Peyer's patch (tissue), 4 donors: ENCODE data around the gene DNAJC15. TPM values are rescaled to one million over a fixed set of nuclear protein-coding genes. Genes with fewer than 3 reads are reported as not detected.
A peak's percentile ranks its signal among the peaks of the same experiment; 100 is the strongest.

Source experiments
- DNase-seq, 3 donors: peaks; one replicate each; pipeline ENCODE4 v3.0.0-alpha.2; 2017 to 2019
- H3K27ac ChIP-seq, 4 donors: fragments of 200-600 bp; sonication (generic); one replicate each; pipeline ENCODE4 v1.5.1; 2016 to 2019
- H3K27me3 ChIP-seq, 2 donors: fragments of 200-600 bp; sonication (generic); one replicate each; pipeline ENCODE4 v1.5.1; 2019
- H3K36me3 ChIP-seq, 3 donors: fragments of 200-600 bp; sonication (generic); one replicate each; pipeline ENCODE4 v1.5.1; 2016 to 2019
- H3K4me1 ChIP-seq, 4 donors: fragments of 200-600 bp; sonication (generic); one replicate each; pipeline ENCODE4 v1.5.1; 2016 to 2019
- H3K4me3 ChIP-seq, 4 donors: fragments of 200-600 bp; sonication (generic); 1 replicate in 3 of 4; 2 replicates in 1 of 4; pipeline ENCODE4 v1.5.1; 2016 to 2019; ENCODE audit warnings: mild to moderate bottlenecking in 1 of 4
- H3K9me3 ChIP-seq, 4 donors: fragments of 200-600 bp; sonication (generic); one replicate each; pipeline ENCODE4 v1.5.1; 2016 to 2019; ENCODE audit warnings: mild to moderate bottlenecking in 1 of 4
- CTCF ChIP-seq, 6 experiments: fragments of 450-650 bp in 4 of 6; fragments of 200-600 bp in 2 of 6; sonication (generic) in 1 of 6; IDR thresholded peaks; one replicate each; pipeline ENCODE4 v1.5.1; 2017 to 2019; ENCODE audit warnings: antibody characterized with exemption in 6 of 6, mild to moderate bottlenecking in 3 of 6, moderate library complexity in 1 of 6
- POLR2A ChIP-seq, 2 donors: fragments of 450-650 bp; IDR thresholded peaks; one replicate each; pipeline ENCODE4 v1.5.1; 2017; ENCODE audit warnings: antibody characterized with exemption in 2 of 2, mild to moderate bottlenecking in 2 of 2, moderate library complexity in 2 of 2
- total RNA-seq, 4 donors: library from RNA; depleted of rRNA; stranded (reverse); fragments of >200 nt; gene quantifications; one replicate each; pipeline ENCODE4 v1.1.0, GENCODE V29; 2016

Gene DNAJC15
- total RNA-seq, 4 donors from 2014 or later, result 5.8 to 27.5 (median 11.9) TPM

- no peaks in the 10 kb centered on the region for H3K9me3 ChIP-seq
These were observed 31.3 kb upstream of the DNAJC15 start, which contains the start of gene EPSTI1 for GRCh38 chr13:42991898-42992763. Gene EPSTI1, minus strand, starts transcription at chr13:42992241. Its CDS starts 76 bp downstream, at chr13:42992165.

GRCh38 chr13:42992764-42993122 is 30.6 kb upstream of the DNAJC15 start:
- Histone ChIP-seq H3K9me3 (no peaks in the 10 kb centered on the region), H3K36me3 (no peaks in the 10 kb centered on the region), H3K4me1 (peaks cover 0 to 18% (median 3%) of the 10 kb centered on the region in 4 donors), H3K4me3 (peak overlapping the region; percentile 52 to 76 (median 64)), H3K27ac (peak overlapping the region; percentile 83 to 94 (median 92)), H3K27me3 (no peaks in the 10 kb centered on the region)
- no peak for DNase-seq
- TF ChIP-seq POLR2A (IDR thresholded peaks at IDR 0.05) (no peak), CTCF (IDR thresholded peaks at IDR 0.05) (no peak)

More at GRCh38 chr13:42991898-42992763, 31.3 kb upstream of the DNAJC15 start, which contains the start of gene EPSTI1:
- Histone ChIP-seq H3K36me3 (no peaks in the 10 kb centered on the region), H3K4me1 (peaks cover 0 to 18% (median 3%) of the 10 kb centered on the region in 4 donors), H3K27ac (peak within 1 kb of the TSS; percentile 83 to 94 (median 92)), H3K4me3 (peak within 1 kb of the TSS; percentile 52 to 76 (median 64)), H3K27me3 (no peaks in the 10 kb centered on the region)
- TF ChIP-seq CTCF (IDR thresholded peaks at IDR 0.05) (no peak), POLR2A (IDR thresholded peaks at IDR 0.05) (peak; percentile 20 to 50)
- DNase-seq, result peak; percentile 81 to 92 (median 84)

GRCh38 chr13:42994878-42995277 is 28.5 kb upstream of the DNAJC15 start:
- Histone ChIP-seq H3K4me3 (no peak overlapping the region), H3K9me3 (no peaks in the 10 kb centered on the region), H3K4me1 (peaks cover 0 to 16% (median 3%) of the 10 kb centered on the region in 4 donors), H3K27me3 (no peaks in the 10 kb centered on the region), H3K27ac (no peak overlapping the region), H3K36me3 (no peaks in the 10 kb centered on the region)
- no peak for DNase-seq
- TF ChIP-seq CTCF (IDR thresholded peaks at IDR 0.05) (no peak), POLR2A (IDR thresholded peaks at IDR 0.05) (no peak)

- no peak overlapping the region for H3K4me3 ChIP-seq
- TF ChIP-seq CTCF (IDR thresholded peaks at IDR 0.05) (no peak), POLR2A (IDR thresholded peaks at IDR 0.05) (no peak)
- H3K27me3 ChIP-seq, result no peaks in the 10 kb centered on the region
- DNase-seq, result no peak
- H3K27ac ChIP-seq, result no peak overlapping the region
- no peaks in the 10 kb centered on the region for H3K36me3 ChIP-seq
- no peaks in the 10 kb centered on the region for H3K9me3 ChIP-seq
- no peaks in the 10 kb centered on the region for H3K4me1 ChIP-seq
These were observed 26.8 kb upstream of the DNAJC15 start for GRCh38 chr13:42996584-42996983.

GRCh38 chr13:42997381-42997780 is 26.0 kb upstream of the DNAJC15 start:
- H3K27ac ChIP-seq, result no peak overlapping the region
- H3K4me3 ChIP-seq, result no peak overlapping the region

More at GRCh38 chr13:42997381-42997780, 26.0 kb upstream of the DNAJC15 start:
- DNase-seq, result no peak
- H3K9me3 ChIP-seq, result no peaks in the 10 kb centered on the region
- no peak for TF ChIP-seq CTCF (IDR thresholded peaks at IDR 0.05)
- no peak for TF ChIP-seq POLR2A (IDR thresholded peaks at IDR 0.05)
- H3K27me3 ChIP-seq, result no peaks in the 10 kb centered on the region
- H3K4me1 ChIP-seq, result no peaks in the 10 kb centered on the region
- no peaks in the 10 kb centered on the region for H3K36me3 ChIP-seq
